ENCODE results near the gene C6.

C6 gene

DNA sequence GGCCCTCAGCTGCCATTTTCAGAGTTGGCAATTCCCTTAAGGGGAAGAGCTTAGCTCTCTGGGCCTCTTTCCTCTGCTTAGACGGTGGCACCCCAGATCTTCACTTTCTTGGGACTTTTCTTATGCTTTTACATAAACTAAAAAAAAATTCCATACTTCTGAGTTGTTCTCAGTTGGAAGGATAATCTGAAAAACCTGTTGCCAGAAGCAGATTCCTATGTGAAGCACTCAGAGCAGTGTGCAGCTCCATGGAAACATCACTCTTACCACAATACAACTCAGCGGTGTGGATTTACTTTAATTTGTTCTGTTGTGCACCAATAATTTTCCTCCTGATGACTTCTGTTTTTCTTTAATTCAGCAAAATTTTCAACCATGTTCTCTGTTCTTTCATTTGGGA is 98.1 kb downstream of the C6 start:
- no peak for DNase-seq

GRCh38 chr5:41112486-41113455 is 100.6 kb downstream of the C6 start:
- DNase-seq: no peak

DNA sequence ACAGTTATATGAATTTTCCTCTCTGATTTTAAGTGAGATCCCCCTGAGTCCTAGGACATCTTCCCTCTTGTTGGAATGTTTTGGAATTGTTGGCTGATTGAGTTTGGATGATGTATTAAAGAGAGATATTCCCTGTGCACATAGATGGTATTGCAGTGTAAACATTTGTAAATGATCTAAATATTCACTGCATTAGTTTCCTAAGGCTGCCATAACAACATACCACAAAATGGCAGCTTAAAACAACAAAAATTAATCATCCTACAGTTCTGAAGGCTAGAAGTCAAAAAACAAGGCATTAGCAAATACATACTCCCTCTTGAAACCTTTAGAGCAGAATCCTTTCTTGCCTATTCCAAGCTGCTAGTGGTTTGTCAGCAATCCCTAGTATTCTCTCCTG is 104.1 kb downstream of the C6 start:
- DNase-seq: no peak

DNA sequence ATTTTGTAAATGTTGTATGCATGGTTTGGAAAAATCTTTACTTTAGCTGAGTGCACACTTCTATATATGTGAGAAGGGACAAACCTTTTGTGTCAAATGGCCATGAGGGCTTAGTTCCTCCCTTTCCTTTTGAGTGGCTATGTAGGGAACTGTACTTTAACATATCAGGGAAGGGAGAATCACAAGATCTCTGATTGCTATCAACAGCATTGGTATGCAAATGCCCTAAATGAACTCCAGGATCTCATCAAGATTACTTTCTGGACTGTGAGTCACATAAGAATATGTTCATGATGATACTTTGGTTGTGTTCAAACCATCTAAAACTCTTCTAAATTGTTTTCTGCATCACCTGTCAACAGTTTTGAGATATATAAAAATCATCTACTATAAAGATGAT is 111.0 kb downstream of the C6 start:
- DNase-seq: no peak

GRCh38 chr5:41097642-41098041 is 115.7 kb downstream of the C6 start:
- DNase-seq: no peak

DNA sequence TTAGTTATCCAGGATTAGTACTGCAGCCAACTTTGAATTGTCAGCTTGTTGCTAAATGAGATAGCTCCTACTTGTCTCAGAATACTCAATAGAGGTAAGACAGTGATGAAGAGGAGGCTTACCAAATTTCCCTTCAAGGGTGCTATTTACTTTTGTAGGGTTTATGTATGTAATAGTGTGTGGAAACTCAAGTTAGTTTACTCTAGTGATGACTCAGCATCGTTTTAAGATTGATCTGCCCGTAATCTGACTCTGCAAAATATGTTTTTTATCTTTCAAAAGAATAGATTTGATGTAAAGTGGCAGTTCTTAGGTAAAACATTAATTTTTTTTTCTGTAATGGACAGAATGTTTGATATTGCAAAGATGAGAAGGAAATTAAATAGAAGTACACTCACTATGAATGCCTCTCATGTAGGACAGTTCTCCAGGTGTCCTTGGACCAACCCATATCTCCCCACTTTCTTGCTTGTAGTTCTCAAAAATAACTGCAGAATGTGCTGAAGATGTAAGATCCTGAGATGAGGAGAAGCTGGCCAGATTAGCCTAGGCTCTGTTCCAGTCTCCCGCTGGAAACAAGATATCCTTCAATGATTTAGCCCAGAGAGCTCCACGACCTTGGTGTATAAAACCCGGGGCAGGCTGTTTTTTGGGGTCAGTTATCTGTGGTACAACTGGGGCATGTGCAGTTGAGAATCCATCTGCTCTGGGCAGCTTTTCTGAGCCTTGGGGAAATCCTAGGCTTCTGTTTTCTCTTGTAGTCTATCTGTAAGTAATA is 117.8 kb downstream of the C6 start:
- DNase-seq: no peak

- DNase-seq: no peak
These were observed 118.5 kb downstream of the C6 start for GRCh38 chr5:41094871-41095270.

DNA sequence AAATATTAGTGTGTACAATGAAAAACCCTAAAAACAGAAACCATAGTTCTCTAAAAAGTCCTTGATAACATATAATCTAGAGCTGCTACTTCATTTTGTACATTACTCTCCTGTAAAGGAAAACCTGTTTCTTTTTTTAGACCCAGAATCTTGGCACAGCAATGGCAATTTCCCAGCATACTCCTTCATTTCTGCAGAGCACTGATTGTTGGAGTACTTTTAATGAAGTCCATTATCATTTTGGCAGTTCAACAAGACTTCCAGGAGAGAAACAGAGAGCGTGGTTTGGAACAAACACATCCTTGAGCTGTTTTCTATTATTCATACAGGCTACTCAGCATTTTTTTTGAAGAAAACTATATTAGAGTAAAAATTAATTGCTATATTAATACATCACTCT is 119.5 kb downstream of the C6 start:
- DNase-seq: no peak
